ENCODE measurements around the gene HMBS. TPM values are rescaled to one million over a fixed set of nuclear protein-coding genes. Genes with fewer than 3 reads are reported as not detected.
"Not testable (repeated sequence)": the region's sequence is repeated elsewhere in the genome, so short reads cannot be mapped to it uniquely, and the experiment has no call there.

Gene HMBS
- 55.5 and 58.4 TPM in 2 replicates for total RNA-seq
- long read RNA-seq, transcript HMBS-201 (14 exons, 1,501 nt), result major isoform, 124 of 164 reads
- long read RNA-seq, partial matches to known transcripts, result 9 of 164 reads
- long read RNA-seq, other reads (novel, unspliced or antisense), result 25 of 164 reads

- Mint-ChIP-seq H3K36me3 (ENCODE audit: low read depth) (peaks cover 3% of the 10 kb centered on the region), H3K9me3 (no peaks in the 10 kb centered on the region), H3K27ac (ENCODE audit: unreplicated experiment) (peak within 1 kb of the TSS; percentile 96)
These were observed at the start of gene HMBS for GRCh38 chr11:119084663-119085436. TSS of gene HMBS (plus strand) at chr11:119084881. CDS start at chr11:119085034, 153 bp downstream.

GRCh38 chr11:119038884-119039283, 45.8 kb upstream of the HMBS start:
- Mint-ChIP-seq H3K9me3 (no peaks in the 10 kb centered on the region), H3K4me3 (no peak overlapping the region), H3K27ac (ENCODE audit: unreplicated experiment) (no peak overlapping the region)

More at GRCh38 chr11:119084663-119085436, at the start of gene HMBS:
- H3K4me1 Mint-ChIP-seq, result peaks cover 39% of the 10 kb centered on the region
- peak; percentile 88 for DNase-seq (ENCODE audit: low read depth, low spot score)
- TF ChIP-seq CTCF (conservative IDR thresholded peaks at IDR 0.05), result no peak
- no peaks in the 10 kb centered on the region for H3K27me3 Mint-ChIP-seq (ENCODE audit: low read depth)
- H3K4me3 Mint-ChIP-seq, result peak within 1 kb of the TSS; percentile 100

GRCh38 chr11:119039471-119039870, 45.2 kb upstream of the HMBS start:
- not testable (repeated sequence) for H3K4me3 Mint-ChIP-seq; H3K27me3 Mint-ChIP-seq (ENCODE audit: low read depth); DNase-seq (ENCODE audit: low read depth, low spot score); H3K4me1 Mint-ChIP-seq; H3K36me3 Mint-ChIP-seq (ENCODE audit: low read depth); H3K27ac Mint-ChIP-seq (ENCODE audit: unreplicated experiment); H3K9me3 Mint-ChIP-seq

More at GRCh38 chr11:119038884-119039283, 45.8 kb upstream of the HMBS start:
- Mint-ChIP-seq H3K4me1 (no peaks in the 10 kb centered on the region), H3K27me3 (ENCODE audit: low read depth) (no peaks in the 10 kb centered on the region), H3K36me3 (ENCODE audit: low read depth) (no peaks in the 10 kb centered on the region)
- no peak for DNase-seq (ENCODE audit: low read depth, low spot score)
- no peak for TF ChIP-seq CTCF (conservative IDR thresholded peaks at IDR 0.05)

GRCh38 chr11:119041821-119042514, 42.7 kb upstream of the HMBS start:
- TF ChIP-seq CTCF (conservative IDR thresholded peaks at IDR 0.05), result no peak
- no peaks in the 10 kb centered on the region for H3K27me3 Mint-ChIP-seq (ENCODE audit: low read depth)
- no peaks in the 10 kb centered on the region for H3K9me3 Mint-ChIP-seq
- H3K27ac Mint-ChIP-seq (ENCODE audit: unreplicated experiment), result peak overlapping the region; percentile 32
- H3K36me3 Mint-ChIP-seq (ENCODE audit: low read depth), result peaks cover 4% of the 10 kb centered on the region
- no peak for DNase-seq (ENCODE audit: low read depth, low spot score)
- H3K4me3 Mint-ChIP-seq, result no peak overlapping the region
- no peaks in the 10 kb centered on the region for H3K4me1 Mint-ChIP-seq

GRCh38 chr11:119042927-119043326, 41.8 kb upstream of the HMBS start:
- no peak overlapping the region for H3K4me3 Mint-ChIP-seq
- H3K36me3 Mint-ChIP-seq (ENCODE audit: low read depth), result peaks cover 9% of the 10 kb centered on the region
- no peaks in the 10 kb centered on the region for H3K4me1 Mint-ChIP-seq
- DNase-seq (ENCODE audit: low read depth, low spot score), result no peak
- no peaks in the 10 kb centered on the region for H3K27me3 Mint-ChIP-seq (ENCODE audit: low read depth)
- no peak overlapping the region for H3K27ac Mint-ChIP-seq (ENCODE audit: unreplicated experiment)
- no peak for TF ChIP-seq CTCF (conservative IDR thresholded peaks at IDR 0.05)
- H3K9me3 Mint-ChIP-seq, result no peaks in the 10 kb centered on the region
